ENCODE results near the gene HOXB3. TPM values are rescaled to one million over a fixed set of nuclear protein-coding genes. Genes with fewer than 3 reads are reported as not detected.

HOXB3 gene
- total RNA-seq, 2 experiments from 2014 or later = 10.8 to 12.1 TPM

- Mint-ChIP-seq H3K9me3 (no peaks in the 10 kb centered on the region), H3K27me3 (peaks cover 92% of the 10 kb centered on the region), H3K27ac (no peak overlapping the region), H3K4me1 (peaks cover 59% of the 10 kb centered on the region), H3K36me3 (ENCODE audit: low read depth) (no peaks in the 10 kb centered on the region), H3K4me3 (no peak overlapping the region)
- ChIA-PET CTCF (interaction anchor here (1.4 to 1.5 kb wide), 2 partner anchors 14 to 20 kb away, joined by 4 read pairs; no protein-coding TSS in a partner anchor), POLR2A (no interaction called here)
- no peak for DNase-seq
These were observed 8.7 kb upstream of the HOXB3 start for GRCh38 chr17:48598736-48599135.

- H3K27me3 Mint-ChIP-seq = peaks cover 91% of the 10 kb centered on the region
- POLR2A ChIA-PET = no interaction called here
- peak overlapping the region; percentile 80 for H3K4me3 Mint-ChIP-seq
- H3K36me3 Mint-ChIP-seq (ENCODE audit: low read depth) = no peaks in the 10 kb centered on the region
- H3K27ac Mint-ChIP-seq = no peak overlapping the region
- peak; percentile 49 for DNase-seq
- CTCF ChIA-PET = interaction anchor here (1.4 to 1.5 kb wide), 2 partner anchors 15 to 21 kb away, joined by 4 read pairs; no protein-coding TSS in a partner anchor
- peaks cover 59% of the 10 kb centered on the region for H3K4me1 Mint-ChIP-seq
- H3K9me3 Mint-ChIP-seq = no peaks in the 10 kb centered on the region
These were observed 8.0 kb upstream of the HOXB3 start for GRCh38 chr17:48597778-48598631.

- Mint-ChIP-seq H3K36me3 (ENCODE audit: low read depth) (no peaks in the 10 kb centered on the region), H3K9me3 (no peaks in the 10 kb centered on the region), H3K4me1 (peaks cover 59% of the 10 kb centered on the region), H3K4me3 (peak overlapping the region; percentile 80), H3K27me3 (peaks cover 90% of the 10 kb centered on the region), H3K27ac (no peak overlapping the region)
- POLR2A ChIA-PET = no interaction called here
- CTCF ChIA-PET = no interaction called here
- DNase-seq = no peak
These were observed 7.4 kb upstream of the HOXB3 start for GRCh38 chr17:48597528-48597777.

GRCh38 chr17:48596735-48597527, 6.9 kb upstream of the HOXB3 start:
- ChIA-PET CTCF (interaction anchor here (0.6 to 2.0 kb wide), 4 partner anchors 22 to 246 kb away, joined by 3 to 6 read pairs (median 4); no protein-coding TSS in a partner anchor), POLR2A (interaction anchor here (0.8 kb wide), 1 partner anchor 263 kb away, joined by 3 read pairs; no protein-coding TSS in a partner anchor)
- no peaks in the 10 kb centered on the region for H3K36me3 Mint-ChIP-seq (ENCODE audit: low read depth)
- DNase-seq = no peak
- H3K4me3 Mint-ChIP-seq = peak overlapping the region; percentile 80
- no peak overlapping the region for H3K27ac Mint-ChIP-seq
- peaks cover 88% of the 10 kb centered on the region for H3K27me3 Mint-ChIP-seq
- peaks cover 55% of the 10 kb centered on the region for H3K4me1 Mint-ChIP-seq
- H3K9me3 Mint-ChIP-seq = no peaks in the 10 kb centered on the region

GRCh38 chr17:48596000-48596734, 6.1 kb upstream of the HOXB3 start:
- Mint-ChIP-seq H3K9me3 (no peaks in the 10 kb centered on the region), H3K36me3 (ENCODE audit: low read depth) (no peaks in the 10 kb centered on the region), H3K27me3 (peaks cover 88% of the 10 kb centered on the region), H3K27ac (no peak overlapping the region), H3K4me1 (peaks cover 53% of the 10 kb centered on the region), H3K4me3 (peak overlapping the region; percentile 80)
- peak; percentile 50 for DNase-seq
- ChIA-PET CTCF (interaction anchor here (0.6 to 5.8 kb wide), 7 partner anchors 22 to 333 kb away, joined by 3 to 62 read pairs (median 6); no protein-coding TSS in a partner anchor), POLR2A (interaction anchor here (0.8 kb wide), 1 partner anchor 262 kb away, joined by 3 read pairs; no protein-coding TSS in a partner anchor)

- H3K9me3 Mint-ChIP-seq = no peaks in the 10 kb centered on the region
- H3K4me3 Mint-ChIP-seq = no peak overlapping the region
- H3K27me3 Mint-ChIP-seq = peaks cover 86% of the 10 kb centered on the region
- ChIA-PET POLR2A (interaction anchor here (0.8 kb wide), 1 partner anchor 17 kb away, joined by 3 read pairs; no protein-coding TSS in a partner anchor), CTCF (interaction anchor here (0.6 to 5.8 kb wide), 8 partner anchors 23 to 513 kb away, joined by 3 to 62 read pairs (median 6); no protein-coding TSS in a partner anchor)
- H3K36me3 Mint-ChIP-seq (ENCODE audit: low read depth) = no peaks in the 10 kb centered on the region
- no peak for DNase-seq
- no peak overlapping the region for H3K27ac Mint-ChIP-seq
- H3K4me1 Mint-ChIP-seq = peaks cover 53% of the 10 kb centered on the region
These were observed 5.4 kb upstream of the HOXB3 start for GRCh38 chr17:48595278-48595999.

- Mint-ChIP-seq H3K36me3 (ENCODE audit: low read depth) (no peaks in the 10 kb centered on the region), H3K4me1 (peaks cover 53% of the 10 kb centered on the region), H3K4me3 (no peak overlapping the region), H3K27me3 (peaks cover 86% of the 10 kb centered on the region), H3K27ac (no peak overlapping the region), H3K9me3 (no peaks in the 10 kb centered on the region)
- POLR2A ChIA-PET = interaction anchor here (0.8 to 1.4 kb wide), 2 partner anchors 18 to 259 kb away, joined by 3 to 7 read pairs; no protein-coding TSS in a partner anchor
- no peak for DNase-seq
- CTCF ChIA-PET = interaction anchor here (0.8 to 5.8 kb wide), 11 partner anchors 21 to 426 kb away, joined by 3 to 62 read pairs (median 5); partner anchors contain the start of gene HOXB8
These were observed 4.7 kb upstream of the HOXB3 start for GRCh38 chr17:48594538-48595277.

GRCh38 chr17:48593840-48594537, 3.9 kb upstream of the HOXB3 start:
- H3K36me3 Mint-ChIP-seq (ENCODE audit: low read depth) = no peaks in the 10 kb centered on the region
- no peaks in the 10 kb centered on the region for H3K9me3 Mint-ChIP-seq
- H3K4me1 Mint-ChIP-seq = peaks cover 53% of the 10 kb centered on the region
- DNase-seq = peak; percentile 84
- ChIA-PET CTCF (interaction anchor here (0.6 to 5.8 kb wide), 36 partner anchors 14 to 567 kb away, joined by 3 to 62 read pairs (median 5); partner anchors contain the start of gene HOXB8), POLR2A (interaction anchor here (1.0 to 2.0 kb wide), 10 partner anchors 7 to 272 kb away, joined by 3 to 7 read pairs (median 5); no protein-coding TSS in a partner anchor)
- H3K4me3 Mint-ChIP-seq = peak overlapping the region; percentile 71
- H3K27me3 Mint-ChIP-seq = peaks cover 86% of the 10 kb centered on the region
- no peak overlapping the region for H3K27ac Mint-ChIP-seq

- CTCF ChIA-PET = interaction anchor here (0.6 to 5.8 kb wide), 60 partner anchors 10 to 568 kb away, joined by 3 to 62 read pairs (median 4); no protein-coding TSS in a partner anchor
- Mint-ChIP-seq H3K4me1 (peaks cover 46% of the 10 kb centered on the region), H3K36me3 (ENCODE audit: low read depth) (no peaks in the 10 kb centered on the region), H3K9me3 (no peaks in the 10 kb centered on the region), H3K27ac (no peak within 1 kb of the TSS), H3K27me3 (peaks cover 86% of the 10 kb centered on the region), H3K4me3 (peak within 1 kb of the TSS; percentile 71)
- POLR2A ChIA-PET = interaction anchor here (0.5 to 2.0 kb wide), 13 partner anchors 8 to 458 kb away, joined by 3 to 7 read pairs (median 4); no protein-coding TSS in a partner anchor
- DNase-seq = peak; percentile 44
These were observed 3.2 kb upstream of the HOXB3 start, which contains the start of gene HOXB5 for GRCh38 chr17:48593126-48593829. HOXB5 (minus strand) TSS chr17:48593779; CDS start chr17:48593682, 97 bp downstream.

GRCh38 chr17:48592577-48592976, 2.5 kb upstream of the HOXB3 start:
- peaks cover 84% of the 10 kb centered on the region for H3K27me3 Mint-ChIP-seq
- ChIA-PET POLR2A (interaction anchor here (0.5 to 2.0 kb wide), 11 partner anchors 9 to 457 kb away, joined by 3 to 7 read pairs (median 4); no protein-coding TSS in a partner anchor), CTCF (interaction anchor here (0.7 to 5.8 kb wide), 48 partner anchors 10 to 567 kb away, joined by 3 to 62 read pairs (median 4); no protein-coding TSS in a partner anchor)
- DNase-seq = no peak
- no peaks in the 10 kb centered on the region for H3K9me3 Mint-ChIP-seq
- no peaks in the 10 kb centered on the region for H3K36me3 Mint-ChIP-seq (ENCODE audit: low read depth)
- H3K4me1 Mint-ChIP-seq = peaks cover 43% of the 10 kb centered on the region
- peak overlapping the region; percentile 71 for H3K4me3 Mint-ChIP-seq
- H3K27ac Mint-ChIP-seq = no peak overlapping the region
